A673 (cell line): ENCODE data around the gene RICTOR. TPM values are rescaled to one million over a fixed set of nuclear protein-coding genes. Genes with fewer than 3 reads are reported as not detected.
A peak's percentile ranks its signal among the peaks of the same experiment; 100 is the strongest.

Source experiments
- BruUV-seq: library from RNA; stranded (reverse); fragments of 400-500 nt; replicated peaks from 2 replicates; lab custom pipeline; 2021; lab: Mats Ljungman, UMichigan
- CTCF ChIA-PET: fragments of 300-600 bp; sonication (Branson Sonifier 250); formaldehyde crosslinking; loops from one replicate; lab custom pipeline; 2022; ENCODE audit warnings: antibody characterized with exemption; lab: Charles Lee
- POLR2A ChIA-PET: fragments of 300-600 bp; sonication (Branson Sonifier 250); formaldehyde crosslinking; loops from one replicate; lab custom pipeline; 2022; ENCODE audit warnings: antibody characterized with exemption; ENCODE audit not compliant: low non-redundant PET; lab: Charles Lee
- DNase-seq: peaks from one replicate; pipeline ENCODE4 v3.0.0-alpha.2; 2015; ENCODE audit warnings: low spot score
- H3K27ac ChIP-seq: fragments of 200-600 bp; sonication (generic); 2 replicates; pipeline ENCODE4 v1.5.1; 2016; ENCODE audit warnings: mixed run types, low read depth, mild to moderate bottlenecking, mixed read lengths, antibody characterized with exemption, low read length; ENCODE audit not compliant: poor library complexity, severe bottlenecking
- H3K27me3 ChIP-seq: fragments of 200-600 bp; sonication (generic); replicated peaks from 2 replicates; pipeline ENCODE4 v1.6.1; 2017; ENCODE audit warnings: mixed run types, low read depth, mild to moderate bottlenecking, mixed read lengths, antibody characterized with exemption, low read length; ENCODE audit not compliant: insufficient read depth, poor library complexity
- H3K36me3 ChIP-seq: fragments of 200-600 bp; sonication (generic); 2 replicates; pipeline ENCODE4 v1.6.1; 2016; ENCODE audit warnings: mixed run types, mild to moderate bottlenecking, mixed read lengths, antibody characterized with exemption, low read length; ENCODE audit not compliant: insufficient read depth, poor library complexity, severe bottlenecking
- H3K4me1 ChIP-seq: fragments of 200-600 bp; sonication (generic); 2 replicates; pipeline ENCODE4 v1.6.1; 2017; ENCODE audit warnings: mixed run types, mild to moderate bottlenecking, mixed read lengths, antibody characterized with exemption, low read length; ENCODE audit not compliant: insufficient read depth, poor library complexity, severe bottlenecking
- H3K4me3 ChIP-seq: fragments of 200-600 bp; sonication (generic); 2 replicates; pipeline ENCODE4 v1.5.1; 2016; ENCODE audit warnings: low read depth, mixed run types, mild to moderate bottlenecking, mixed read lengths, low read length; ENCODE audit not compliant: poor library complexity, severe bottlenecking
- H3K9me3 ChIP-seq: fragments of 200-600 bp; sonication (generic); 2 replicates; pipeline ENCODE4 v1.6.1; 2016; ENCODE audit warnings: mixed run types, low read depth, mild to moderate bottlenecking, mixed read lengths, antibody characterized with exemption, low read length; ENCODE audit not compliant: poor library complexity, severe bottlenecking
- EZH2 ChIP-seq: fragments of 200-600 bp; sonication (generic); IDR thresholded peaks from 2 replicates; pipeline ENCODE4 v1.6.1; 2017; ENCODE audit warnings: borderline replicate concordance, low read depth, mild to moderate bottlenecking, mixed read lengths, antibody characterized with exemption, low read length; ENCODE audit not compliant: poor library complexity, severe bottlenecking
- intact Hi-C: fragments of 100-400 bp; cut with micrococcal nuclease; formaldehyde crosslinking; loops from one replicate; pipeline ENCODE4 v1.10.0; 2022; ENCODE audit not compliant: unreplicated experiment
- total RNA-seq: library from RNA; stranded (reverse); gene quantifications from 2 replicates; pipeline ENCODE4 v1.2.3, GENCODE V29; 2021
- TF ChIP-seq, protein P1 (sequence below): fragments of 300-800, 200-600 bp; sonication (generic); conservative IDR thresholded peaks from 2 replicates; pipeline ENCODE4 v1.5.1; 2017; ENCODE audit warnings: low read depth, mild to moderate bottlenecking, antibody characterized with exemption, low read length, moderate library complexity, mixed read lengths

Gene RICTOR
- total RNA-seq, 1 experiment from 2014 or later: 23.3 TPM

- ChIA-PET POLR2A (no interaction called here), CTCF (interaction anchor here (0.7 kb wide), 1 partner anchor 85 kb away, joined by 3 read pairs; no protein-coding TSS in a partner anchor)
- Histone ChIP-seq H3K4me1 (peaks cover 5% of the 10 kb centered on the region), H3K27ac (no peak overlapping the region), H3K36me3 (no peaks in the 10 kb centered on the region), H3K4me3 (no peak overlapping the region), H3K9me3 (no peaks in the 10 kb centered on the region), H3K27me3 (no peaks in the 10 kb centered on the region)
- TF ChIP-seq, protein P1, sequence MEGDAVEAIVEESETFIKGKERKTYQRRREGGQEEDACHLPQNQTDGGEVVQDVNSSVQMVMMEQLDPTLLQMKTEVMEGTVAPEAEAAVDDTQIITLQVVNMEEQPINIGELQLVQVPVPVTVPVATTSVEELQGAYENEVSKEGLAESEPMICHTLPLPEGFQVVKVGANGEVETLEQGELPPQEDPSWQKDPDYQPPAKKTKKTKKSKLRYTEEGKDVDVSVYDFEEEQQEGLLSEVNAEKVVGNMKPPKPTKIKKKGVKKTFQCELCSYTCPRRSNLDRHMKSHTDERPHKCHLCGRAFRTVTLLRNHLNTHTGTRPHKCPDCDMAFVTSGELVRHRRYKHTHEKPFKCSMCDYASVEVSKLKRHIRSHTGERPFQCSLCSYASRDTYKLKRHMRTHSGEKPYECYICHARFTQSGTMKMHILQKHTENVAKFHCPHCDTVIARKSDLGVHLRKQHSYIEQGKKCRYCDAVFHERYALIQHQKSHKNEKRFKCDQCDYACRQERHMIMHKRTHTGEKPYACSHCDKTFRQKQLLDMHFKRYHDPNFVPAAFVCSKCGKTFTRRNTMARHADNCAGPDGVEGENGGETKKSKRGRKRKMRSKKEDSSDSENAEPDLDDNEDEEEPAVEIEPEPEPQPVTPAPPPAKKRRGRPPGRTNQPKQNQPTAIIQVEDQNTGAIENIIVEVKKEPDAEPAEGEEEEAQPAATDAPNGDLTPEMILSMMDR: no peak
- no peak for TF ChIP-seq EZH2
- intact Hi-C loops: no loop called here
- DNase-seq: no peak
- BruUV-seq: no TSS peak
These were observed 4.9 kb upstream of the RICTOR start for GRCh38 chr5:39079147-39079546.

GRCh38 chr5:39076757-39077728 is 2.8 kb upstream of the RICTOR start:
- Histone ChIP-seq H3K36me3 (no peaks in the 10 kb centered on the region), H3K4me3 (peak overlapping the region; percentile 7), H3K4me1 (peaks cover 14% of the 10 kb centered on the region), H3K9me3 (no peaks in the 10 kb centered on the region), H3K27me3 (no peaks in the 10 kb centered on the region), H3K27ac (no peak overlapping the region)
- ChIA-PET POLR2A (no interaction called here), CTCF (no interaction called here)
- DNase-seq: no peak
- intact Hi-C loops: no loop called here
- no peak for TF ChIP-seq EZH2
- TF ChIP-seq, protein P1: no peak
- BruUV-seq: no TSS peak

DNA sequence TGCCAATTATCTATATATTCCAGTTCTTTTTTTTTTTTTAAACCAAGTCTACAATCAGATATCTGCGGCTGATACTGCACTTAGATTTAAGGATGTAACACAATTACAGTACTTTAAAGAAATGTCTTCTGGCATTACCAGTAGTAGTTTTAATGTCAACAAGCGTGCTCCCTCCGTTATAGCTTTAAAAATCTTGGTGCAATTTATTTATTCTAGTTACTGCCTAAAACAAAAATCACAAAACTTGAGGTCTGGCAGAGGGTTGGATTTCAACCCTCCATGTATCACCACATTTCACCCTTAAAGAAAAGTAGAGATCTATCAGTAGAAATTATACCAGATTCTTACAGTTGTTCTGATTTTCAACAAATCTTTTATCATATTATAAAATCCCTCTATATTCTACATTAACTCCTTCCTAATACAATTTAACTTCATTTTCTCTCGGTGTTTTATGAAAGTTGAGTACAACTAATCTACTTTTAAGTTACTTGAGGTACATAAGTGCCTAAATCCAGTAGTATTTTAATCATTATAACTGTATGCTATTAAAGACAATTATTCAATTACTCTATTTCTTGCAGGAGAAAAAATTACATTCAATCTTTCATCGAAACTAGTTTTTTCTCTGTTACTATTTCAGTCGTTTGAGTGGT is 2.0 kb upstream of the RICTOR start:
- Histone ChIP-seq H3K9me3 (no peaks in the 10 kb centered on the region), H3K4me3 (no peak overlapping the region), H3K27me3 (no peaks in the 10 kb centered on the region), H3K36me3 (no peaks in the 10 kb centered on the region), H3K4me1 (peaks cover 14% of the 10 kb centered on the region), H3K27ac (no peak overlapping the region)
- ChIA-PET CTCF (no interaction called here), POLR2A (no interaction called here)
- no TSS peak for BruUV-seq
- intact Hi-C loops: no loop called here
- no peak for DNase-seq
- no peak for TF ChIP-seq EZH2
- TF ChIP-seq, protein P1: no peak
